CD14-positive monocyte (primary cell): ENCODE measurements around the gene MIDN. TPM values are rescaled to one million over a fixed set of nuclear protein-coding genes. Genes with fewer than 3 reads are reported as not detected.
A peak's percentile ranks its signal among the peaks of the same experiment; 100 is the strongest.

Experiments used
- DNase-seq, 3 donors: peaks; one replicate each; pipeline ENCODE4 v3.0.0-alpha.2; 2011 to 2022
- H2AFZ ChIP-seq: 2 replicates; pipeline ENCODE4 v1.6.0; 2012; ENCODE audit warnings: mild to moderate bottlenecking, low read depth, low read length, inconsistent platforms; ENCODE audit not compliant: insufficient read depth, poor library complexity, severe bottlenecking
- H3K27ac ChIP-seq, 2 donors: 1 replicate in 1 of 2; 2 replicates in 1 of 2; pipeline ENCODE4 v1.5.1; 2012 to 2013; ENCODE audit warnings: low read length in 2 of 2, control low read depth in 1 of 2, inconsistent platforms in 1 of 2, low read depth in 1 of 2, mild to moderate bottlenecking in 1 of 2
- H3K27me3 ChIP-seq, 2 donors: one replicate each; pipeline versions ENCODE4 v1.6.0 to v1.6.1; 2011 to 2013; ENCODE audit warnings: low read length in 2 of 2; ENCODE audit not compliant: control insufficient read depth in 2 of 2, insufficient read depth in 2 of 2
- H3K36me3 ChIP-seq, 2 donors: replicated peaks in 1 of 2; 1 replicate in 1 of 2; 2 replicates in 1 of 2; pipeline versions ENCODE4 v1.5.1 to v1.6.1; 2012 to 2013; ENCODE audit warnings: low read length in 2 of 2, control low read depth in 1 of 2, inconsistent platforms in 1 of 2, mild to moderate bottlenecking in 1 of 2; ENCODE audit not compliant: insufficient read depth in 2 of 2, control insufficient read depth in 1 of 2
- H3K4me1 ChIP-seq, 2 donors: 1 replicate in 1 of 2; 2 replicates in 1 of 2; pipeline versions ENCODE4 v1.5.1 to v1.6.1; 2012 to 2013; ENCODE audit warnings: low read length in 2 of 2, control low read depth in 1 of 2, inconsistent platforms in 1 of 2, mild to moderate bottlenecking in 1 of 2, moderate library complexity in 1 of 2; ENCODE audit not compliant: insufficient read depth in 2 of 2, control insufficient read depth in 1 of 2
- H3K4me2 ChIP-seq: replicated peaks from 2 replicates; pipeline ENCODE3; 2012; ENCODE audit warnings: low read length, moderate library complexity, mild to moderate bottlenecking; ENCODE audit not compliant: poor library complexity, severe bottlenecking; ENCODE audit errors: extremely low read depth
- H3K4me3 ChIP-seq, 3 experiments: fragments of 200-600 bp in 1 of 3; sonication (generic) in 1 of 3; replicated peaks in 1 of 3; 1 replicate in 2 of 3; 2 replicates in 1 of 3; pipeline ENCODE4 v1.5.1; 2011 to 2013; ENCODE audit warnings: low read length in 3 of 3, mild to moderate bottlenecking in 3 of 3, control low read depth in 2 of 3, low read depth in 2 of 3, inconsistent platforms in 1 of 3, moderate library complexity in 1 of 3
- H3K79me2 ChIP-seq: 2 replicates; pipeline ENCODE4 v1.6.0; 2012; ENCODE audit warnings: mild to moderate bottlenecking, control low read depth, inconsistent platforms, low read length, moderate library complexity; ENCODE audit not compliant: insufficient read depth
- H3K9ac ChIP-seq: 2 replicates; pipeline ENCODE4 v1.6.0; 2017; ENCODE audit warnings: low read length, mild to moderate bottlenecking; ENCODE audit not compliant: insufficient read depth, poor library complexity, severe bottlenecking
- H3K9me3 ChIP-seq, 2 donors: replicated peaks in 1 of 2; 1 replicate in 1 of 2; 2 replicates in 1 of 2; pipeline versions ENCODE4 v1.5.1 to v1.6.1; 2012 to 2013; ENCODE audit warnings: low read length in 2 of 2, control low read depth in 1 of 2; ENCODE audit not compliant: control insufficient read depth in 1 of 2, insufficient read depth in 1 of 2
- H4K20me1 ChIP-seq: 2 replicates; pipeline ENCODE4 v1.6.0; 2012; ENCODE audit warnings: mild to moderate bottlenecking, low read length, control low read depth, moderate library complexity; ENCODE audit not compliant: insufficient read depth
- H3K27ac Mint-ChIP-seq, 7 donors: one replicate each; pipeline ENCODE4 v1.8.0; 2020; ENCODE audit warnings: mild to moderate bottlenecking in 7 of 7, mixed read lengths in 7 of 7, moderate library complexity in 6 of 7, inconsistent platforms in 2 of 7
- H3K27me3 Mint-ChIP-seq, 3 donors: one replicate each; pipeline ENCODE4 v1.8.0; 2021 to 2022; ENCODE audit warnings: low read depth in 3 of 3, mild to moderate bottlenecking in 3 of 3, mixed read lengths in 3 of 3, moderate library complexity in 3 of 3, inconsistent platforms in 1 of 3
- H3K36me3 Mint-ChIP-seq, 2 donors: one replicate each; pipeline ENCODE4 v1.8.0; 2020; ENCODE audit warnings: mixed read lengths in 2 of 2, inconsistent platforms in 1 of 2, mild to moderate bottlenecking in 1 of 2
- H3K4me1 Mint-ChIP-seq: one replicate; pipeline ENCODE4 v1.8.0; 2020; ENCODE audit warnings: mild to moderate bottlenecking, mixed read lengths
- H3K4me3 Mint-ChIP-seq, 2 donors: one replicate each; pipeline ENCODE4 v1.8.0; 2020; ENCODE audit warnings: mild to moderate bottlenecking in 2 of 2, mixed read lengths in 2 of 2, moderate library complexity in 1 of 2
- H3K9me3 Mint-ChIP-seq, 7 donors: one replicate each; pipeline ENCODE4 v1.8.0; 2020 to 2022; ENCODE audit warnings: mixed read lengths in 7 of 7, mild to moderate bottlenecking in 6 of 7, moderate library complexity in 6 of 7, inconsistent platforms in 2 of 7
- CTCF ChIP-seq: fragments of 200-600 bp; IDR thresholded peaks from one replicate; pipeline ENCODE4 v1.8.0; 2022; ENCODE audit warnings: antibody characterized with exemption, mild to moderate bottlenecking
- WGBS: methylation state at CpG from one replicate; pipeline ENCODE4 v1.1.5; 2013; ENCODE audit warnings: missing lambda C conversion rate; ENCODE audit not compliant: insufficient coverage; 5-methylcytosine and 5-hydroxymethylcytosine counted together
- intact Hi-C, 2 donors: fragments of 100-400 bp; cut with micrococcal nuclease; formaldehyde crosslinking; loops; one replicate each; pipeline versions ENCODE4 v1.15.0 to v1.15.1; 2023
- polyA plus RNA-seq, 3 donors: library from polyadenylated mRNA; depleted of rRNA in 1 of 3; unstranded in 2 of 3; stranded (reverse) in 1 of 3; fragments of 300-500 nt in 2 of 3; fragments of >200 nt in 1 of 3; fragmentation: Illumina TruSeq in 2 of 3; gene quantifications; 1 replicate in 2 of 3; 2 replicates in 1 of 3; pipeline ENCODE4 v1.2.3, GENCODE V29; 2012 to 2021

MIDN gene
- polyA plus RNA-seq, 3 donors = 5.6 to 301 (median 11.0) TPM

- Histone ChIP-seq H3K79me2 (peaks cover 49% of the 10 kb centered on the region), H3K27me3 (no peaks in the 10 kb centered on the region), H3K4me3 (peak overlapping the region; percentile 18 to 93 (median 32)), H2AFZ (no peak overlapping the region), H3K27ac (peak overlapping the region; percentile 74 to 95), H3K36me3 (peaks cover 37 to 39% of the 10 kb centered on the region in 2 donors), H3K4me2 (peak overlapping the region; percentile 95), H3K4me1 (peaks cover 70 to 85% of the 10 kb centered on the region in 2 donors), H3K9me3 (no peaks in the 10 kb centered on the region), H3K9ac (peak overlapping the region; percentile 87), H4K20me1 (peaks cover 62% of the 10 kb centered on the region)
- intact Hi-C loops = no loop called here
- Mint-ChIP-seq H3K4me3 (peak overlapping the region; percentile 85 to 89), H3K27ac (peak overlapping the region; percentile 93 to 97 (median 96)), H3K36me3 (peaks cover 33 to 44% of the 10 kb centered on the region in 2 donors), H3K27me3 (peaks cover 3 to 10% (median 8%) of the 10 kb centered on the region in 3 donors), H3K9me3 (peaks cover 0 to 2% (median 0%) of the 10 kb centered on the region in 7 donors), H3K4me1 (peaks cover 59% of the 10 kb centered on the region)
- DNase-seq = peak; percentile 78 to 83 (median 79)
- 7% methylated on average over 14 of the region's 17 CpGs for WGBS
- no peak for TF ChIP-seq CTCF
Measured at GRCh38 chr19:1259206-1259875, 11.0 kb downstream of the MIDN start.

- Histone ChIP-seq H3K4me3 (peak overlapping the region; percentile 7 to 93 (median 32)), H3K4me2 (peak overlapping the region; percentile 95), H3K79me2 (peaks cover 41% of the 10 kb centered on the region), H3K36me3 (peaks cover 29 to 32% of the 10 kb centered on the region in 2 donors), H3K9me3 (no peaks in the 10 kb centered on the region), H2AFZ (no peak overlapping the region), H4K20me1 (peaks cover 55% of the 10 kb centered on the region), H3K27ac (peak overlapping the region; percentile 74 to 95), H3K4me1 (peaks cover 65 to 80% of the 10 kb centered on the region in 2 donors), H3K27me3 (no peaks in the 10 kb centered on the region), H3K9ac (peak overlapping the region; percentile 87)
- no peak for TF ChIP-seq CTCF
- intact Hi-C loops = loop anchor here in 1 of 2 donors (1.0 kb wide), 1 partner anchor 8 kb away; no protein-coding TSS in a partner anchor
- peak; percentile 77 to 86 (median 77) for DNase-seq
- H3K27ac Mint-ChIP-seq = peak overlapping the region; percentile 93 to 97 (median 96)
- no peaks in the 10 kb centered on the region for H3K9me3 Mint-ChIP-seq
- peaks cover 3 to 10% (median 9%) of the 10 kb centered on the region in 3 donors for H3K27me3 Mint-ChIP-seq
- peak overlapping the region; percentile 85 to 89 for H3K4me3 Mint-ChIP-seq
- H3K4me1 Mint-ChIP-seq = peaks cover 54% of the 10 kb centered on the region
- 3% methylated on average over 23 of the region's 33 CpGs for WGBS
- peaks cover 25 to 36% of the 10 kb centered on the region in 2 donors for H3K36me3 Mint-ChIP-seq
Measured at GRCh38 chr19:1259876-1260748, 11.7 kb downstream of the MIDN start.
